ENCODE data around the gene BPIFB1. TPM values are rescaled to one million over a fixed set of nuclear protein-coding genes. Genes with fewer than 3 reads are reported as not detected.

Gene BPIFB1
- total RNA-seq, 1 donor from 2014 or later, result not detected

DNA sequence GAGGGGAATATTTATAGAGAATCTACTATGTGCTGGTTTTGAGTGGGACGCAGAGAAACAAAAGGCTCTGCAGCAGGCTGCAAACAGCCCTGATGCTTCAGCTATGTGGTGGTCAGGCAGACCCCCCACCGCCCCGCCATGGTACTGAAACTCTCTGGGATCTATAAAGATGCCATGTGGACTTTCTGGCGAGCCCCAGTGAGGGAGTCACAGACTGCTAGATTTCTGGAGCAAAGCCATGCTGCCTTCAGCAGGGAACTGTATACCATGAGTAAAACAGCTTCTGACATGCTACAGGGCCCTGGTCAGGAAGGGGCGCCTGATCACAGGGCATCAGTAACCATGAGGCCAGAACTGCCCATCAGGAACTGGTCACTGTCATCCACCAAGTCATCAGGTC is 19.2 kb upstream of the BPIFB1 start:
- TF ChIP-seq, protein P1, sequence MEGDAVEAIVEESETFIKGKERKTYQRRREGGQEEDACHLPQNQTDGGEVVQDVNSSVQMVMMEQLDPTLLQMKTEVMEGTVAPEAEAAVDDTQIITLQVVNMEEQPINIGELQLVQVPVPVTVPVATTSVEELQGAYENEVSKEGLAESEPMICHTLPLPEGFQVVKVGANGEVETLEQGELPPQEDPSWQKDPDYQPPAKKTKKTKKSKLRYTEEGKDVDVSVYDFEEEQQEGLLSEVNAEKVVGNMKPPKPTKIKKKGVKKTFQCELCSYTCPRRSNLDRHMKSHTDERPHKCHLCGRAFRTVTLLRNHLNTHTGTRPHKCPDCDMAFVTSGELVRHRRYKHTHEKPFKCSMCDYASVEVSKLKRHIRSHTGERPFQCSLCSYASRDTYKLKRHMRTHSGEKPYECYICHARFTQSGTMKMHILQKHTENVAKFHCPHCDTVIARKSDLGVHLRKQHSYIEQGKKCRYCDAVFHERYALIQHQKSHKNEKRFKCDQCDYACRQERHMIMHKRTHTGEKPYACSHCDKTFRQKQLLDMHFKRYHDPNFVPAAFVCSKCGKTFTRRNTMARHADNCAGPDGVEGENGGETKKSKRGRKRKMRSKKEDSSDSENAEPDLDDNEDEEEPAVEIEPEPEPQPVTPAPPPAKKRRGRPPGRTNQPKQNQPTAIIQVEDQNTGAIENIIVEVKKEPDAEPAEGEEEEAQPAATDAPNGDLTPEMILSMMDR (conservative IDR thresholded peaks at IDR 0.05; ENCODE audit: low read depth, low read length), result no peak
- H3K4me3 ChIP-seq (ENCODE audit: low read depth, low read length), result no peak overlapping the region
- no peak for DNase-seq (ENCODE audit: low read depth)

DNA sequence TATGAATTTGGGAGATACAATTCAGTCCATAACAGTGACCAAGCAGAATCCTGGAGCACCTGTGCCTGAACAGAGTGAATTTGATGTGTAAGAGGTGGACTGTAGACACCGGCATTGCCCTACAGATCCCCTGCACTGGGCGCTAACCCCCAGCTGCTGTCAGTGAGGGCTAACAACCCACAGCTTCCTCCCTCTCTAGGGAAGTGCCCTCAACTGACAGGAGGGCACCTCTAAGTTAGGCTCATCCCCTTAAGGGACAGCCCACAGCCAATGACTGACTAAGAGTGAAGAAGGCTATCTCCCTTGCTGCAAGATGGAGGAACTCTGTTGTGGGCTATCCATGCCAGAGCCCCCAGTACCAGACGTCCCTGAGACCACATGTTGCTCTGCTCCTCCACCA is 15.3 kb upstream of the BPIFB1 start:
- no peak for DNase-seq (ENCODE audit: low read depth)
- TF ChIP-seq, protein P1 (conservative IDR thresholded peaks at IDR 0.05; ENCODE audit: low read depth, low read length), result no peak
- no peak overlapping the region for H3K4me3 ChIP-seq (ENCODE audit: low read depth, low read length)

- DNase-seq (ENCODE audit: low read depth), result no peak
- H3K4me3 ChIP-seq (ENCODE audit: low read depth, low read length), result no peak overlapping the region
- TF ChIP-seq, protein P1 (conservative IDR thresholded peaks at IDR 0.05; ENCODE audit: low read depth, low read length), result no peak
Observed at GRCh38 chr20:33272155-33272873, 10.7 kb upstream of the BPIFB1 start.

GRCh38 chr20:33273117-33273851 is 9.7 kb upstream of the BPIFB1 start:
- H3K4me3 ChIP-seq (ENCODE audit: low read depth, low read length), result no peak overlapping the region
- TF ChIP-seq, protein P1 (conservative IDR thresholded peaks at IDR 0.05; ENCODE audit: low read depth, low read length), result no peak
- DNase-seq (ENCODE audit: low read depth), result no peak

DNA sequence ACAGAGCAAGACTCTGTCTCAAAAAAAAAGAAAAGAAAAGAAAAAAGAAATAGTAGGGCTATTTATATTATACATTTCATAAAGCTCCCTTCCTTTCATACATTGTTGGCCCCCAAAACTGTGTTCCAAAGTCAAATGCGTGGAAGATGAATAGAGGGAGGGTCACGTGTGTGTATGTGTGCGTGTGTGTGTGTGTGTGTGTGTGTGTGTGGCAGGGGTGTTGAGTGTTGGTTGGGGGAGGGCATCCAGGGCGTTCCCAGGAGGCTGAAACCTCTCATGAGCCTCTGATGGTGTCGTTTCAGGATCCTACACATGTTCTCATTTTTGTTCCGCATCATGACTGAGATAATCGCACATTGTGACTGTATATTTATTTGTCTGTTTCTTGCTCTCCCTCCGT is 7.8 kb upstream of the BPIFB1 start:
- TF ChIP-seq, protein P1 (conservative IDR thresholded peaks at IDR 0.05; ENCODE audit: low read depth, low read length), result no peak
- no peak overlapping the region for H3K4me3 ChIP-seq (ENCODE audit: low read depth, low read length)
- no peak for DNase-seq (ENCODE audit: low read depth)

DNA sequence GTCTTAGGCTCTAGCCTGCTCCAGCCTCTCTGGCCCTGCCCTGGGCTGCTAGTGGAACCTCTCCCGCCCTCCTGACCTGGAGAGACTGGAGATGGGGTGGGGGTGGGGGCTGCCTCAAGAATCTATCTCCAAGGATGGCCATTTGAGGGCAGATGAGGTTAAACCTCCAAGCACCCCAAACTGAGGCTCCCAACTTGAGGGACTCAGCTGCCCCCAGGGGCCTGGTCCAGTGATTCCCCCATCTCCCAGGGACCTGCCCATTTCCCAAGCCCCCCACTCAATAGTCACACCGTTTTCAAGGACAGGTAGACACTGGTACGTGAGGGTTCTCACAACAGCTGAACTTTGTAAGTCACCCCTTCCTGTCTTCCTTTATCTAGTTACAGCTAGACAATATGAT is 7.1 kb upstream of the BPIFB1 start:
- DNase-seq (ENCODE audit: low read depth), result no peak
- no peak overlapping the region for H3K4me3 ChIP-seq (ENCODE audit: low read depth, low read length)
- TF ChIP-seq, protein P1 (conservative IDR thresholded peaks at IDR 0.05; ENCODE audit: low read depth, low read length), result no peak

Measured in epithelial cell of proximal tubule (primary cell).